ENCODE data around the gene SMG9. TPM values are rescaled to one million over a fixed set of nuclear protein-coding genes. Genes with fewer than 3 reads are reported as not detected.

The SMG9 gene
- total RNA-seq, 3 donors from 2014 or later (not counting 1 experiment from before 2014, with no cell fraction given) = 23.3 to 37.4 (median 28.3) TPM

- Histone ChIP-seq H3K4me1 (ENCODE audit: control insufficient read depth, insufficient read depth, low read length) (peaks cover 5% of the 10 kb centered on the region), H3K9me3 (ENCODE audit: control insufficient read depth, insufficient read depth, low read length) (peaks cover 13% of the 10 kb centered on the region), H3K27me3 (ENCODE audit: control insufficient read depth, insufficient read depth, low read length) (no peaks in the 10 kb centered on the region), H3K27ac (ENCODE audit: low read length) (no peak overlapping the region), H3K36me3 (ENCODE audit: control insufficient read depth, insufficient read depth, low read length) (no peaks in the 10 kb centered on the region), H3K4me3 (ENCODE audit: low read length) (no peak overlapping the region)
- WGBS (ENCODE audit: insufficient coverage) = 89% methylated on average over 5 of the region's 5 CpGs
- Mint-ChIP-seq H3K27me3 (ENCODE audit: low read depth in 2 of 2) (peaks cover 0 to 8% of the 10 kb centered on the region in 2 donors), H3K9me3 (peaks cover 0 to 5% of the 10 kb centered on the region in 2 donors), H3K36me3 (peaks cover 6% of the 10 kb centered on the region), H3K4me1 (peaks cover under 1% of the 10 kb centered on the region in 2 donors), H3K4me3 (no peak overlapping the region), H3K27ac (no peak overlapping the region)
- DNase-seq (no peak), ATAC-seq (no peak)
- TF ChIP-seq CTCF (IDR thresholded peaks at IDR 0.05) = no peak
- intact Hi-C loops (cut with micrococcal nuclease) = no loop called here
Measured at GRCh38 chr19:43694553-43694952, 60.2 kb downstream of the SMG9 start.

DNA sequence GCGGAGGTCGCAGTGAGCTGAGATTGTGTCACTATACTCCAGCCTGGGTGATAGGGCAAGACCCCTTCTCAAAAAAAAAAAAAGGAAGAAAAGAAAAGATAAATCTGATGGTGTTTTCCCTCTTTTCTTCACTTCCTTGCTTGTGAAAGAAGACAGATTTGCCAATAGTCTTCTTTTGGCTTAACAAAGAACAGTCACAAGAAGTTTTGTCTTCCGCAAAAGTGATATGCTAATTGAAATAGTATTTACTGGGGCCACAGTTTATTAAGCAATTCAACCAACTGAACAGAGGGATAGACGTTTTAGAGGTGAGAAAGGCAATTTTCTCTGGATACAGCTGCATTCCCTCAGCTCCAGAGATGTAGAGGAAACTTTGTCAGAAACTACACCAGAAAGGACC, 61.9 kb downstream of the SMG9 start:
- Histone ChIP-seq H3K9me3 (ENCODE audit: control insufficient read depth, insufficient read depth, low read length) (peaks cover 13% of the 10 kb centered on the region), H3K4me3 (ENCODE audit: low read length) (no peak overlapping the region), H3K36me3 (ENCODE audit: control insufficient read depth, insufficient read depth, low read length) (no peaks in the 10 kb centered on the region), H3K27me3 (ENCODE audit: control insufficient read depth, insufficient read depth, low read length) (no peaks in the 10 kb centered on the region), H3K27ac (ENCODE audit: low read length) (no peak overlapping the region), H3K4me1 (ENCODE audit: control insufficient read depth, insufficient read depth, low read length) (no peaks in the 10 kb centered on the region)
- intact Hi-C loops (cut with micrococcal nuclease) = no loop called here
- Mint-ChIP-seq H3K27me3 (ENCODE audit: low read depth in 2 of 2) (peaks cover 0 to 8% of the 10 kb centered on the region in 2 donors), H3K4me1 (no peaks in the 10 kb centered on the region), H3K36me3 (peaks cover 6% of the 10 kb centered on the region), H3K4me3 (no peak overlapping the region), H3K27ac (peak overlapping the region in 1 of 2 donors; percentile 22), H3K9me3 (peaks cover 0 to 5% of the 10 kb centered on the region in 2 donors)
- no peak for DNase-seq
- 68% methylated on average over 4 of the region's 4 CpGs for WGBS (ENCODE audit: insufficient coverage)
- no peak for TF ChIP-seq CTCF (IDR thresholded peaks at IDR 0.05)
- ATAC-seq = peak in 1 of 3 donors; percentile 27

GRCh38 chr19:43692385-43692784, 62.4 kb downstream of the SMG9 start:
- peaks cover 0 to 5% of the 10 kb centered on the region in 2 donors for H3K9me3 Mint-ChIP-seq
- H3K4me1 Mint-ChIP-seq = no peaks in the 10 kb centered on the region
- peaks cover 0 to 8% of the 10 kb centered on the region in 2 donors for H3K27me3 Mint-ChIP-seq (ENCODE audit: low read depth in 2 of 2)
- peak overlapping the region in 1 of 2 donors; percentile 22 for H3K27ac Mint-ChIP-seq
- H3K36me3 ChIP-seq (ENCODE audit: control insufficient read depth, insufficient read depth, low read length) = no peaks in the 10 kb centered on the region
- H3K9me3 ChIP-seq (ENCODE audit: control insufficient read depth, insufficient read depth, low read length) = peaks cover 13% of the 10 kb centered on the region
- DNase-seq (no peak), ATAC-seq (no peak)
- H3K36me3 Mint-ChIP-seq = peaks cover 6% of the 10 kb centered on the region
- 81% methylated on average over 1 of the region's 2 CpGs for WGBS (ENCODE audit: insufficient coverage)
- H3K27me3 ChIP-seq (ENCODE audit: control insufficient read depth, insufficient read depth, low read length) = no peaks in the 10 kb centered on the region
- no peak overlapping the region for H3K4me3 ChIP-seq (ENCODE audit: low read length)
- no peaks in the 10 kb centered on the region for H3K4me1 ChIP-seq (ENCODE audit: control insufficient read depth, insufficient read depth, low read length)
- intact Hi-C loops (cut with micrococcal nuclease) = no loop called here
- TF ChIP-seq CTCF (IDR thresholded peaks at IDR 0.05) = no peak
- H3K4me3 Mint-ChIP-seq = no peak overlapping the region
- H3K27ac ChIP-seq (ENCODE audit: low read length) = no peak overlapping the region

- H3K4me3 Mint-ChIP-seq = no peak overlapping the region
- Histone ChIP-seq H3K4me1 (ENCODE audit: control insufficient read depth, insufficient read depth, low read length) (no peaks in the 10 kb centered on the region), H3K36me3 (ENCODE audit: control insufficient read depth, insufficient read depth, low read length) (no peaks in the 10 kb centered on the region), H3K4me3 (ENCODE audit: low read length) (no peak overlapping the region), H3K27me3 (ENCODE audit: control insufficient read depth, insufficient read depth, low read length) (no peaks in the 10 kb centered on the region), H3K27ac (ENCODE audit: low read length) (no peak overlapping the region), H3K9me3 (ENCODE audit: control insufficient read depth, insufficient read depth, low read length) (peaks cover 13% of the 10 kb centered on the region)
- no peak overlapping the region for H3K27ac Mint-ChIP-seq
- intact Hi-C loops (cut with micrococcal nuclease) = no loop called here
- H3K27me3 Mint-ChIP-seq (ENCODE audit: low read depth in 2 of 2) = peaks cover 0 to 8% of the 10 kb centered on the region in 2 donors
- TF ChIP-seq CTCF (IDR thresholded peaks at IDR 0.05) = no peak
- no peak for ATAC-seq
- peaks cover 0 to 5% of the 10 kb centered on the region in 2 donors for H3K9me3 Mint-ChIP-seq
- H3K4me1 Mint-ChIP-seq = no peaks in the 10 kb centered on the region
- 81% methylated on average over 5 of the region's 5 CpGs for WGBS (ENCODE audit: insufficient coverage)
- peaks cover 6% of the 10 kb centered on the region for H3K36me3 Mint-ChIP-seq
- no peak for DNase-seq
Measured at GRCh38 chr19:43691755-43692154, 63.0 kb downstream of the SMG9 start.

All from natural killer cell (primary cell).